Activated naive CD4-positive, alpha-beta T cell treated with anti-CD3 and anti-CD28 coated beads, Interleukin-2, amount 10 ng/mL, durations not matched to agents 7 days and 5 days (primary cell): ENCODE measurements around the gene SLC38A9.
A peak's percentile ranks its signal among the peaks of the same experiment; 100 is the strongest.

Source experiments
- CTCF ChIA-PET: fragments of 350-600 bp; sonication (Branson Sonifier 250); formaldehyde crosslinking; loops from one replicate; lab custom pipeline; 2021; ENCODE audit warnings: antibody characterized with exemption; lab: Charles Lee
- DNase-seq: peaks from one replicate; pipeline ENCODE4 v3.0.0-alpha.2; 2020
- H3K27ac Mint-ChIP-seq: one replicate; pipeline ENCODE4 v1.8.0; 2021; ENCODE audit warnings: mild to moderate bottlenecking, moderate library complexity, mixed read lengths
- H3K27me3 Mint-ChIP-seq: one replicate; pipeline ENCODE4 v1.8.0; 2021; ENCODE audit warnings: mild to moderate bottlenecking, mixed read lengths
- H3K36me3 Mint-ChIP-seq: one replicate; pipeline ENCODE4 v1.8.0; 2021; ENCODE audit warnings: mixed read lengths
- H3K4me1 Mint-ChIP-seq: one replicate; pipeline ENCODE4 v1.8.0; 2021; ENCODE audit warnings: mixed read lengths
- H3K4me3 Mint-ChIP-seq: one replicate; pipeline ENCODE4 v1.8.0; 2021; ENCODE audit warnings: mild to moderate bottlenecking, moderate library complexity, mixed read lengths
- H3K9me3 Mint-ChIP-seq: one replicate; pipeline ENCODE4 v1.8.0; 2021; ENCODE audit warnings: mixed read lengths

Gene SLC38A9

DNA sequence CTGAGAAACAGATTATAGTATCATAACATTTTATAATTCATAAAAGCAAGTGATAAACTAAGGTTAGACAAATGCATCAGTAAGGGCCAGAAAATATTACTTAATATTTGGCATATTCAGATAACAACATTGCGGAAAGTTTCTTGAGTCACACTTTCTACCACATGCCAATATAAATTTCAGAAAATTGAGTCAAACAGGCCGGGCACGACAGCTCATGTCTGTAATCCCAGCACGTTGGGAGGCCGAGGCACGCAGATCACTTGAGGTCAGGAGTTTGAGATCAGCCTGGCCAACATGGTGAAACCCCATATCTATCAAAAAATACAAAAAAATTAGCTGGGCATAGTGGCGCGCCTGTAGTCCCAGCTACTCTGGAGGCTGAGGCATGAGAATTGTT is 47.1 kb downstream of the SLC38A9 start:
- Mint-ChIP-seq H3K27ac (no peak overlapping the region), H3K4me1 (peaks cover 6% of the 10 kb centered on the region), H3K27me3 (no peaks in the 10 kb centered on the region), H3K9me3 (no peaks in the 10 kb centered on the region), H3K4me3 (no peak overlapping the region), H3K36me3 (peaks cover 15% of the 10 kb centered on the region)
- DNase-seq = no peak
- CTCF ChIA-PET = no interaction called here

DNA sequence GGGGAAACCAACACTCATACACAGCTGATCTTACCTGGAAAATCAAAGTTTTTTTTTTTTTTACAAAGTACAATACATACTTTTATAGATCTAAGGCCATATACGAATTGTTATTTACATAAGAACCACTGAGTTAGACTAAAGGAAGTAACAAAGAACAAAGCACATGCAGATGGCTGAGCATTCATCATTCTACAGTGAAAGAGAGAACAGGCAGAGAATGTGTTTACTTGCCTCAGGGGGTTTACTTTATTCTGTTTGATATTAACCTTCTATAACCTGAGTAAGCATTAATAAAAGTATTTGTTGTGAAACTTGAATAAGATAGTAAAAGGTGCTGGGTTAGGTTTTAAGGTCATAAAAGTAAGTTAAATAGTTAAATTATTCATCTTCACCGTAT is 54.7 kb downstream of the SLC38A9 start:
- H3K27ac Mint-ChIP-seq = no peak overlapping the region
- no peak for DNase-seq
- no peaks in the 10 kb centered on the region for H3K9me3 Mint-ChIP-seq
- no peaks in the 10 kb centered on the region for H3K27me3 Mint-ChIP-seq
- CTCF ChIA-PET = no interaction called here
- peaks cover 12% of the 10 kb centered on the region for H3K4me1 Mint-ChIP-seq
- H3K4me3 Mint-ChIP-seq = no peak overlapping the region
- H3K36me3 Mint-ChIP-seq = peaks cover 25% of the 10 kb centered on the region

- Mint-ChIP-seq H3K27me3 (no peaks in the 10 kb centered on the region), H3K9me3 (no peaks in the 10 kb centered on the region), H3K4me1 (peaks cover 33% of the 10 kb centered on the region), H3K36me3 (peaks cover 36% of the 10 kb centered on the region), H3K4me3 (no peak overlapping the region), H3K27ac (peak overlapping the region; percentile 79)
- no peak for DNase-seq
- CTCF ChIA-PET = no interaction called here
Measured at GRCh38 chr5:55650386-55650785, 61.7 kb downstream of the SLC38A9 start.

DNA sequence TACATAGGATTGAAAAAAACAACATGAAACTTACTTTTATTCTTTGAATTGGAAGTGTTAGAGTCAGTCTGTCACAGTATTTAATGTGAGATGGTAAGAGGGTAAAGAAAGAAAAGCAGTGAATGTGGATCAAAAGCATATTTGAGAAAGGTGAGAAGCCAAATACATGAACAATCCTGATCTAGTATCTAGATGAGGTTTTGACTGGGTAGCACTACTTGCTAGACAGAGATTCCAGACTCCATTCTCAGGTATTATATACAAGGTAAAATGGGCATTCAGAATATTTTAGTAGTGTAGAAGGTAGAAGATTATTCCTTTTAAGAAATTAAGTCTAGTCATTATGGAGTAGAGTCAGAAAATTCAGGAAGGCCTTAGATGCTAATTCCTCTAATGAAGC is 62.2 kb downstream of the SLC38A9 start:
- Mint-ChIP-seq H3K27ac (peak overlapping the region; percentile 79), H3K9me3 (no peaks in the 10 kb centered on the region), H3K4me1 (peaks cover 33% of the 10 kb centered on the region), H3K27me3 (no peaks in the 10 kb centered on the region), H3K4me3 (no peak overlapping the region), H3K36me3 (peaks cover 40% of the 10 kb centered on the region)
- no peak for DNase-seq
- CTCF ChIA-PET = no interaction called here

- Mint-ChIP-seq H3K27me3 (no peaks in the 10 kb centered on the region), H3K27ac (no peak overlapping the region), H3K36me3 (peaks cover 37% of the 10 kb centered on the region), H3K4me3 (no peak overlapping the region), H3K9me3 (no peaks in the 10 kb centered on the region), H3K4me1 (peaks cover 11% of the 10 kb centered on the region)
- DNase-seq = no peak
- CTCF ChIA-PET = no interaction called here
Measured at GRCh38 chr5:55645304-55645703, 66.8 kb downstream of the SLC38A9 start.

DNA sequence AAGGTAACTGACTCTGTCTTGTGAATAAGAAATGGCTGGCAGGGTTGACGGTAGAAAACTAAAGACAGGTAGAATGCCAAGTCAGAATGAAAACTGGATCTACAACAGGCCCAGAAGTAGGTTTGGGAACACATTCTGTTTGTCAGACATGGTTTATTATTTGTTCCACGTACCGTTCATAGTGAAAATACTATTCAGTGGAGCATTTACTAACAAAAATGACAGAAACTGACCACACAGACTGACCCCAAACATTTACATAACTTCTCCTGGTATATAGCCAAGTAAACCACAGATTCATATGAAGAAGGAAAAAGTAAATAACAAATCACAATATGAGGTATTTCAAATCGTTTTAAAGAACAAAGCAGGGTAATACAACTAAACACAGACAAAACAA is 73.7 kb downstream of the SLC38A9 start:
- no peak for DNase-seq
- Mint-ChIP-seq H3K27me3 (no peaks in the 10 kb centered on the region), H3K36me3 (peaks cover 20% of the 10 kb centered on the region), H3K4me1 (peaks cover 15% of the 10 kb centered on the region), H3K4me3 (no peak overlapping the region), H3K27ac (no peak overlapping the region), H3K9me3 (no peaks in the 10 kb centered on the region)
- CTCF ChIA-PET = no interaction called here

DNA sequence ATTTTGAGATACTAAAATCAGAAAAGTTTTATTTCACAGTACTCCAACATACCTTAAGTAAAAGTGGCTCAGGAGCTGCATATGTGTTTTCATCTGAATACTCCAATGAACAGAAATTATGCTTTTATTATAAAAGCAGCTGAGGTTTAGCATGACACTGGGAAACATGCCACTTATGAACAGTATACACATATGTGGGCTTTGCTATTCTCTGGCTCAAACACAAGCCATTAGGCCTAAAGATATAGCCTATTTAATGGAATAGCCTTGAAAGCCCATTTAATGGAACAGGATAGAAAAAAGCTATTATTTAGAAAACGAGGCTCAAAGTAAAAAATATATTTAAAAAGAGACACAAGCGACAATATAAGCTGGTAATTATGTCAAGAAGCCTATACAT is 74.1 kb downstream of the SLC38A9 start:
- DNase-seq = no peak
- Mint-ChIP-seq H3K4me1 (peaks cover 16% of the 10 kb centered on the region), H3K36me3 (peaks cover 20% of the 10 kb centered on the region), H3K27ac (no peak overlapping the region), H3K9me3 (no peaks in the 10 kb centered on the region), H3K27me3 (no peaks in the 10 kb centered on the region), H3K4me3 (no peak overlapping the region)
- CTCF ChIA-PET = no interaction called here

DNA sequence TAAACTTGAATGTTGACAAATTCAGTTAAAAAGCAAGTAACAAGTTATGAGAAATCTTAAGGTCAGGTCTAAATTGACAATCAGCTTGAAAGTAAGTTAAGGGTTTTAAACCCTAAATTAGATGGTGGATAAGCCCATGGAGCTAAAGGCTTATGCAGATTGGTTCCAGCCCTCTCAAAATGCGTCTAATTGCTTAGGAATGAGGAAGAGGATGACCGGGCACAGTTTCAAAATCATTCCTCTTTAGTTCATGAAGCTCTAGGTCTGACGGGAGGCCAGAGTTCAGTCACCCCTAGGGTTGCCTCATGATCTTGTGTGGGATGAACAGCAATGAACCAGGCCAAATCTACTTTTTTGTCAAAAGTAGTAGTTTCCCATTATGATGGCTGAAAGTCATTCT is 75.4 kb downstream of the SLC38A9 start:
- peaks cover 24% of the 10 kb centered on the region for H3K36me3 Mint-ChIP-seq
- H3K4me1 Mint-ChIP-seq = peaks cover 16% of the 10 kb centered on the region
- DNase-seq = no peak
- H3K27me3 Mint-ChIP-seq = no peaks in the 10 kb centered on the region
- H3K27ac Mint-ChIP-seq = no peak overlapping the region
- no peaks in the 10 kb centered on the region for H3K9me3 Mint-ChIP-seq
- CTCF ChIA-PET = no interaction called here
- no peak overlapping the region for H3K4me3 Mint-ChIP-seq

DNA sequence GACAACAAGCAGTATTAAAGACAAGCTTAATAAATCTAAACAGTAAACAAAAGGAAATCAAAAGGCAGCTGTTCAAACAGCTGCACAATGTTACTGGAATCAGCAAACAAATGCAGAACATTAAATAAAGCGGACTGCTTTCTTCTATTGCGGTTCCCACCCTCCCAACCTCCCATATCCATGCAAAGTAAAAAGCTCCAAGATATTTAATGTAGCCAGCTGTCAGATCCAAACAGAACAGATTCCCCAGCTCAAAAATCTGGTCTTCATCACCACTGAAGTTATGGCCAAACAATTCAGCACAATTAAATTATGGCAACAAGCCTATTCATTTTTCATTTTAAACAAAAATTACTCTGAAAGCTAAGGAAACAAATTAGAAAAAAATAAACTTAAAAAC is 75.9 kb downstream of the SLC38A9 start:
- peaks cover 16% of the 10 kb centered on the region for H3K4me1 Mint-ChIP-seq
- CTCF ChIA-PET = no interaction called here
- no peak overlapping the region for H3K27ac Mint-ChIP-seq
- no peaks in the 10 kb centered on the region for H3K27me3 Mint-ChIP-seq
- H3K36me3 Mint-ChIP-seq = peaks cover 20% of the 10 kb centered on the region
- no peak overlapping the region for H3K4me3 Mint-ChIP-seq
- DNase-seq = no peak
- H3K9me3 Mint-ChIP-seq = no peaks in the 10 kb centered on the region

- Mint-ChIP-seq H3K27ac (no peak overlapping the region), H3K9me3 (no peaks in the 10 kb centered on the region), H3K4me3 (no peak overlapping the region), H3K4me1 (peaks cover 16% of the 10 kb centered on the region), H3K27me3 (no peaks in the 10 kb centered on the region), H3K36me3 (peaks cover 20% of the 10 kb centered on the region)
- CTCF ChIA-PET = no interaction called here
- DNase-seq = no peak
Measured at GRCh38 chr5:55634866-55635265, 77.3 kb downstream of the SLC38A9 start.

GRCh38 chr5:55634209-55634805 is 77.8 kb downstream of the SLC38A9 start:
- no peaks in the 10 kb centered on the region for H3K27me3 Mint-ChIP-seq
- peaks cover 16% of the 10 kb centered on the region for H3K4me1 Mint-ChIP-seq
- peak overlapping the region; percentile 90 for H3K27ac Mint-ChIP-seq
- no peaks in the 10 kb centered on the region for H3K9me3 Mint-ChIP-seq
- peak overlapping the region; percentile 42 for H3K4me3 Mint-ChIP-seq
- CTCF ChIA-PET = no interaction called here
- H3K36me3 Mint-ChIP-seq = peaks cover 20% of the 10 kb centered on the region
- DNase-seq = no peak

- Mint-ChIP-seq H3K9me3 (no peaks in the 10 kb centered on the region), H3K4me3 (peak overlapping the region; percentile 42), H3K27ac (peak overlapping the region; percentile 90), H3K36me3 (peaks cover 17% of the 10 kb centered on the region), H3K4me1 (peaks cover 16% of the 10 kb centered on the region), H3K27me3 (no peaks in the 10 kb centered on the region)
- CTCF ChIA-PET = no interaction called here
- peak; percentile 35 for DNase-seq
Measured at GRCh38 chr5:55633574-55634208, 78.4 kb downstream of the SLC38A9 start.

GRCh38 chr5:55629815-55630214 is 82.3 kb downstream of the SLC38A9 start:
- H3K27me3 Mint-ChIP-seq = no peaks in the 10 kb centered on the region
- H3K36me3 Mint-ChIP-seq = peaks cover 14% of the 10 kb centered on the region
- H3K4me3 Mint-ChIP-seq = no peak overlapping the region
- no peak overlapping the region for H3K27ac Mint-ChIP-seq
- DNase-seq = no peak
- H3K4me1 Mint-ChIP-seq = peaks cover 22% of the 10 kb centered on the region
- no peaks in the 10 kb centered on the region for H3K9me3 Mint-ChIP-seq
- CTCF ChIA-PET = no interaction called here

DNA sequence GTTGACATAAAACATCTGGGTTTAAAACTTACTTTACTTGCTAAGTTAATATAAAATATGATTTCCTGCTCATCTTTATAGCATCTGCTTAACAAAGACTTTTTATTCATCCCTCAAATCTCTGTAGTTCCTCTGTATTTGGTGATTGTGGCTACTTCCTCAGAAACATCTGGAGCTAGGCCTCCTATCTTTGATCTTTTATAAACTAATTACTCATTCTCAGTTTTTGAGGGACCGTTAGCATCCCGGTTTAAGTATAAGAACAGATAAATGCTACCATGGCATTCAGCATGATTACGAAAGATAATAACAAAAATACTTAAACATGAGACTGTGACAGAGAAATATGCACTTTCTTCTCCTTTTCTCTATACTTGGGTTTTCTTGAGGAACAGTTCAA is 85.3 kb downstream of the SLC38A9 start:
- H3K27ac Mint-ChIP-seq = no peak overlapping the region
- peaks cover 8% of the 10 kb centered on the region for H3K36me3 Mint-ChIP-seq
- no peaks in the 10 kb centered on the region for H3K9me3 Mint-ChIP-seq
- H3K4me1 Mint-ChIP-seq = peaks cover 12% of the 10 kb centered on the region
- H3K4me3 Mint-ChIP-seq = no peak overlapping the region
- CTCF ChIA-PET = no interaction called here
- no peak for DNase-seq
- H3K27me3 Mint-ChIP-seq = no peaks in the 10 kb centered on the region

DNA sequence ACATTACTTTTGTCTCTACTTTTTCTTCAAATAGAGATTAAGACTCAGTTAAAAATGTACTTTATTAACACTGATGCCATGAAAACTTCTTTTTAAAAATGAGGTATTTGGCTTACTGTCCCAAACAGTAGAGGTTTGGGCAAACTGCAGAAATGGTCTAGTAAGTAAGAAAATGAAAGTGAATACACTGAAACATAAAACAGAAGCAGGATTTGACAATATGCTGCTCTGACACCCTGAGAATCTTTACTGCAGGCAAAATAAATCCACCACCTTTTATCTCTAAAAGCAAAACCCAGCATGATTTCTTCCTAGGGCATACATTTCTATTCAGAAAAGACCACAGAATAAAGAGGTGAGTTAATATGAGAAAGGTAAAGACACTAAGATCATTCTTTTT is 86.2 kb downstream of the SLC38A9 start:
- no peak overlapping the region for H3K4me3 Mint-ChIP-seq
- H3K9me3 Mint-ChIP-seq = no peaks in the 10 kb centered on the region
- no peak for DNase-seq
- peaks cover 12% of the 10 kb centered on the region for H3K4me1 Mint-ChIP-seq
- peaks cover 8% of the 10 kb centered on the region for H3K36me3 Mint-ChIP-seq
- no peaks in the 10 kb centered on the region for H3K27me3 Mint-ChIP-seq
- H3K27ac Mint-ChIP-seq = peak overlapping the region; percentile 26
- CTCF ChIA-PET = no interaction called here
